ENCODE results near the gene MAPKBP1. TPM values are rescaled to one million over a fixed set of nuclear protein-coding genes. Genes with fewer than 3 reads are reported as not detected.

The MAPKBP1 gene
- total RNA-seq, 2 donors from 2014 or later: 9.0 to 14.6 TPM

DNA sequence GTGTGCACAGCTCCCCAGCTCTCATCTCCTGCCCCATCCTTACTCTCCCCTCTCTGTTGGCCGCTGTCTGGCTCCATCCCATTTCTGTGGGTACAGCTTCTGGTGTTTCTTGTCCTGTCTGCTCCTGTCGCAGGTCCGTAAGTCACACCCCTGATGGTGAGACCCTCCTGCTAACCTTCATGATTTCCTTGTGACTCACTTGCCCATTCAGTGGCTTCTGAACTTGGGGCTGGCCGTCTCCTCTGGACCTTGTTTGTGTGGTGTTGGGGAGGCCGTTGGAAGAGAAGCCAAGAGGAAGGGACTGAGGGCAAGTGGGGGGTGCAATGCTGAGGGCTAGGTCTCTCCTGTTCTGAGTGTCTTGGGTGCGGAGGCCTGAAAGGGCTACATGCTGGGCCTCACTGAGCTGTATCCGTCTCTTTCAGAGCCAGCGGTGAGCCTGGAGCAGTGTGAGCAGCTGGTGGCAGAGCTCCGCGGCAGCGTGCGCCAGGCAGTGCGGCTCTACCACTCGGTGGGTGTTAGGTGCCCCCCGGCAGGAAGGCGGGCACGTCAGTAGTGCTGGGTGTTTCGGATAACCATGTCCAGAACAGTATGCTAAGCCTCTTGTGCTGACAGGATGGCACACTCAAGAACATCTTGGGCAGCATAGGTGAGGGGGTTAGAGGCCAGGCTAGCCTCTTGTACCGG lies 49.9 kb downstream of the MAPKBP1 start:
- Histone ChIP-seq H3K4me3 (no peak overlapping the region), H3K4me1 (peaks cover 7% of the 10 kb centered on the region), H3K9ac (ENCODE audit: low read depth in 2 of 2, low read length in 2 of 2) (no peak overlapping the region), H3K27ac (no peak overlapping the region), H3K27me3 (no peaks in the 10 kb centered on the region), H3K9me3 (no peaks in the 10 kb centered on the region), H3K36me3 (no peaks in the 10 kb centered on the region)
- DNase-seq: no peak
- TF ChIP-seq, protein P1, sequence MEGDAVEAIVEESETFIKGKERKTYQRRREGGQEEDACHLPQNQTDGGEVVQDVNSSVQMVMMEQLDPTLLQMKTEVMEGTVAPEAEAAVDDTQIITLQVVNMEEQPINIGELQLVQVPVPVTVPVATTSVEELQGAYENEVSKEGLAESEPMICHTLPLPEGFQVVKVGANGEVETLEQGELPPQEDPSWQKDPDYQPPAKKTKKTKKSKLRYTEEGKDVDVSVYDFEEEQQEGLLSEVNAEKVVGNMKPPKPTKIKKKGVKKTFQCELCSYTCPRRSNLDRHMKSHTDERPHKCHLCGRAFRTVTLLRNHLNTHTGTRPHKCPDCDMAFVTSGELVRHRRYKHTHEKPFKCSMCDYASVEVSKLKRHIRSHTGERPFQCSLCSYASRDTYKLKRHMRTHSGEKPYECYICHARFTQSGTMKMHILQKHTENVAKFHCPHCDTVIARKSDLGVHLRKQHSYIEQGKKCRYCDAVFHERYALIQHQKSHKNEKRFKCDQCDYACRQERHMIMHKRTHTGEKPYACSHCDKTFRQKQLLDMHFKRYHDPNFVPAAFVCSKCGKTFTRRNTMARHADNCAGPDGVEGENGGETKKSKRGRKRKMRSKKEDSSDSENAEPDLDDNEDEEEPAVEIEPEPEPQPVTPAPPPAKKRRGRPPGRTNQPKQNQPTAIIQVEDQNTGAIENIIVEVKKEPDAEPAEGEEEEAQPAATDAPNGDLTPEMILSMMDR (IDR thresholded peaks at IDR 0.05): no peak
- intact Hi-C loops (cut with DNase I): no loop called here

DNA sequence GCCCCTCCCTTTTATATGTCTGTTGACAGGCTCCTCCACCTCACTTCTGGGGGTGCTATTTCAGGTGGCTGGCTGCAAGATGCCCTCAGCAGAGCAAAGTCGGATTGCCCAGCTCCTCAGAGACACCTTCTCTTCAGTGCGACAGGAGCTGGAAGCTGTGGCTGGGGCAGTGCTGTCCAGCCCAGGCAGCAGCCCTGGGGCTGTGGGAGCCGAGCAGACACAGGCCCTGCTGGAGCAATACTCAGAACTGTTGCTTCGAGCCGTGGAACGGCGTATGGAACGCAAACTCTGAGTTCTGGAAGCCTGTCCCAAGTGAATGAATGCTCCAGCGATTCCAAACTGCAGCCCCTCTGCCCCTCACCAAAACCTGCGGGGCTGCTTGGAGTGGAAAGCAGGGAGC lies 50.9 kb downstream of the MAPKBP1 start:
- Histone ChIP-seq H3K27ac (no peak overlapping the region), H3K27me3 (no peaks in the 10 kb centered on the region), H3K9me3 (no peaks in the 10 kb centered on the region), H3K4me3 (no peak overlapping the region), H3K4me1 (peaks cover 7% of the 10 kb centered on the region), H3K9ac (ENCODE audit: low read depth in 2 of 2, low read length in 2 of 2) (no peak overlapping the region), H3K36me3 (no peaks in the 10 kb centered on the region)
- no peak for DNase-seq
- TF ChIP-seq, protein P1 (IDR thresholded peaks at IDR 0.05): no peak
- intact Hi-C loops (cut with DNase I): no loop called here

DNA sequence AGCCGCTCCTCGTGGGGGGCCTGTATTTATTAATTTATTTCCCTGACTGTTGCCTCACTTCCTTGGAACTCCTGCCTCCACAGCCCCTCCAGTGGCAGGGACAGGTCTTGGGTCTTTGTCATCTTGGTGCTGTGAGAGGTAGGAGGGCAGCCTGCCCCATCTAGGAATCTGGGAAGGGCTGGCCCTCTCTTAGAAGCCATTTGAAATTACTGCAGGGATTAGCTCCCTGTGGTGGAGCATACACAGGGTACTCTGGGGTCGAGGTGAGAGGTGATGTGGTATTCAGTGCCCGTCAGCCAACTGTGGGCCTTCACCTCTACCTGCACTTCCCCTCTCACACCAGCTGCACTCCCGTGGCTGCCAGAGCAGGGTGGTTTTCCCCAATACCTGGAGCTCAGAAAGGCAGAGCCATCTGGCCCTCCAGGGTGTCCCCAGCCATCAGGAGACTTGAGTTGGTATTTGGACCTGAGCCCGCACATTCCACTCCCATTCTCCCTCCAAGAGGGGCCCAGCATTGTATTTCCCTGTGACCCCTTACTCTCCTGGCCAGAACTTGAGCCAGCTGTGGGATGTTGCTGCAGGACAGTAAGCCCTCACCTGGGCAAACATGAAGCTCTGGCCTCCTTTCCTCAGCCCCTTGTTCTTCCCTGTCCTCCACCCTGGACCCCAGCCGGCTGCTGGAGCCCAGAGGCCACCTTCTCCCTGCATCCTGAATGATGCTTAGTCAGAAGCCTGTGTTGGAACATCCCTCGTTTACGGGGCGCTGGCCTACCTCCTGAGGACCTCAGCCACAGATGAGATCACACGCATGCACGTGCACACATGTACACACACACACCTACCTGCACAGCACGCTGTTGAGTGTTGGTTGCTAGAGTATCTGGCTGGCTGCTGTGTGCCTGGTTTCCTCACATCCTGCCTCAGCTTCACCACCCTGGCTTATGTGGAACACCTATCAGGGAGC lies 51.6 kb downstream of the MAPKBP1 start:
- Histone ChIP-seq H3K9ac (ENCODE audit: low read depth in 2 of 2, low read length in 2 of 2) (no peak overlapping the region), H3K4me1 (peaks cover 7% of the 10 kb centered on the region), H3K36me3 (no peaks in the 10 kb centered on the region), H3K4me3 (no peak overlapping the region), H3K27ac (no peak overlapping the region), H3K27me3 (no peaks in the 10 kb centered on the region), H3K9me3 (no peaks in the 10 kb centered on the region)
- TF ChIP-seq, protein P1 (IDR thresholded peaks at IDR 0.05): no peak
- DNase-seq: no peak
- intact Hi-C loops (cut with DNase I): no loop called here

DNA sequence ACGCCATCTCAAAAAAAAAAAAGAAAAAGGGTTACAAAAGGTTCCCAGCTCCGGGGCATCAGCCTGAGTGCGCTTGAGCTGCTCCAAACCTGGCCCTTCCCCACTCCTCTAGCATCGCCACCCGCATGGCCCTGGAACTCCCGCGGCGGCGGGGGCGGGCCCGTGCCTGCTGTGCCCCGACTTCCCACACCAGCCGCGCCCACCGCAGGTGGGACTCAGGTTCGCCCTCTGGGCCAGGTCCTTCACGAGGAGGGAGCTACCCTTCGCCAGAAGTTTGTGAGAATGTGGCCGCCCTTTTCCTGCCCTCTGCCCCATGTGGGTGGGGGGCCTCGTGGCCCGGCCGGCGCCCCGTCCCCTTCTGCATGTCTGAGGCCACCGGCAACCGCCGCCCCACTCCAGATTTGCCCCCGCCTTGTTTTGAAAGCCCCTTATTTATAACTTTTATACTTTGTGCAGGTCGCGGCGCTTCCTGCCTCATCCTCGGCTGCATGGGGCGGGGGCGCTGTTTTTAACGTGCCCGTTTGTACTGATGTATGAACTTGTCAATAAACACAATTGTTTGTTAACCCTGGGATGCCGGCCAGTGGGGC lies 53.1 kb downstream of the MAPKBP1 start:
- intact Hi-C loops (cut with DNase I): no loop called here

More for the DNA sequence above, 53.1 kb downstream of the MAPKBP1 start:
- Histone ChIP-seq H3K27ac (no peak overlapping the region), H3K9me3 (no peaks in the 10 kb centered on the region), H3K36me3 (no peaks in the 10 kb centered on the region), H3K4me1 (peaks cover 7% of the 10 kb centered on the region), H3K27me3 (no peaks in the 10 kb centered on the region), H3K4me3 (peak overlapping the region; percentile 69), H3K9ac (ENCODE audit: low read depth in 2 of 2, low read length in 2 of 2) (peak overlapping the region; percentile 40 to 70)
- TF ChIP-seq, protein P1 (IDR thresholded peaks at IDR 0.05): no peak
- peak; percentile 51 for DNase-seq
